Spinal cord (tissue), 10 donors: Measurements from ENCODE around the gene RYK. TPM values are rescaled to one million over a fixed set of nuclear protein-coding genes. Genes with fewer than 3 reads are reported as not detected.
A peak's percentile ranks its signal among the peaks of the same experiment; 100 is the strongest.

Experiments
- DNase-seq, 6 donors: peaks; one replicate each; pipeline versions ENCODE4 v3.0.0 to v3.0.0-alpha.2; 2013 to 2015; ENCODE audit warnings: low spot score in 6 of 6, low read depth in 4 of 6
- H3K27ac ChIP-seq: one replicate; pipeline ENCODE4 v1.5.1; 2013; ENCODE audit warnings: low read depth, low read length, control low read depth
- H3K27me3 ChIP-seq: one replicate; pipeline ENCODE4 v1.6.1; 2013; ENCODE audit warnings: low read length; ENCODE audit not compliant: control insufficient read depth, insufficient read depth
- H3K36me3 ChIP-seq: one replicate; pipeline ENCODE4 v1.6.1; 2013; ENCODE audit warnings: low read length; ENCODE audit not compliant: control insufficient read depth, insufficient read depth
- H3K4me1 ChIP-seq: one replicate; pipeline ENCODE4 v1.6.1; 2013; ENCODE audit warnings: low read length; ENCODE audit not compliant: control insufficient read depth, insufficient read depth
- H3K4me3 ChIP-seq: one replicate; pipeline ENCODE4 v1.5.1; 2013; ENCODE audit warnings: low read depth, low read length, control low read depth
- H3K9me3 ChIP-seq: one replicate; pipeline ENCODE4 v1.6.1; 2013; ENCODE audit warnings: low read length; ENCODE audit not compliant: control insufficient read depth, insufficient read depth
- WGBS: methylation state at CpG from one replicate; pipeline ENCODE4 v1.1.5; 2013; ENCODE audit warnings: missing lambda C conversion rate; ENCODE audit not compliant: insufficient coverage; 5-methylcytosine and 5-hydroxymethylcytosine counted together
- polyA plus RNA-seq, 2 donors: library from polyadenylated mRNA; unstranded; fragments of 120-200 nt; gene quantifications; one replicate each; pipeline ENCODE4 v1.2.1, GENCODE V29; 2013; ENCODE audit not compliant: insufficient read length in 2 of 2
- total RNA-seq, 2 donors: library from RNA; depleted of rRNA in 1 of 2; stranded (reverse); fragments of 120-200 nt in 1 of 2; fragments of >200 nt in 1 of 2; gene quantifications; one replicate each; pipeline versions ENCODE4 v1.2.3 to v1.2.4, GENCODE V29; 2013 to 2014
- donor health status: healthy.

Gene RYK
- total and polyA plus RNA-seq, 4 donors: 39.6 to 92.2 (median 66.2) TPM

DNA sequence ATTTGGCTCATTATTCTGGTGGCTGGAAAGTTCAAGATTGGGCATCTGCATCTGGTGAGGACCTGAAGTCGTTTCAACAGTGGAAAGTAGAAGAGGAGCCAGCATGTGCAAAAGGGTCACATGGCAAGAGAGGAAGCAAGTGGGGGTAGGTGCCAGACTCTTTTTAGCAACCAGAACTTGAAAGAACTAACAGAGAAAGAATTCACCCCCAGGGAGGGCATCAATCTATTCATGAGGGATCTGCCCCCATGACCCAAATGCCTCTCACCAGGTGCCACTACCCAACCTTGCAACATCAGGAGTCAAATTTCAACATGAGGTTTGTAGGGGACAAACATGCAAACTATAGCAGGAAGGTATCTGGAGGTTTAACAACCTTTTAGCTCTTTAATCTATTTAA is 10.3 kb upstream of the RYK start:
- H3K36me3 ChIP-seq: no peaks in the 10 kb centered on the region
- H3K27ac ChIP-seq: no peak overlapping the region
- WGBS: 40% methylated on average over 1 of the region's 1 CpG
- no peak for DNase-seq
- H3K9me3 ChIP-seq: no peaks in the 10 kb centered on the region
- no peaks in the 10 kb centered on the region for H3K27me3 ChIP-seq
- no peak overlapping the region for H3K4me3 ChIP-seq
- H3K4me1 ChIP-seq: no peaks in the 10 kb centered on the region

DNA sequence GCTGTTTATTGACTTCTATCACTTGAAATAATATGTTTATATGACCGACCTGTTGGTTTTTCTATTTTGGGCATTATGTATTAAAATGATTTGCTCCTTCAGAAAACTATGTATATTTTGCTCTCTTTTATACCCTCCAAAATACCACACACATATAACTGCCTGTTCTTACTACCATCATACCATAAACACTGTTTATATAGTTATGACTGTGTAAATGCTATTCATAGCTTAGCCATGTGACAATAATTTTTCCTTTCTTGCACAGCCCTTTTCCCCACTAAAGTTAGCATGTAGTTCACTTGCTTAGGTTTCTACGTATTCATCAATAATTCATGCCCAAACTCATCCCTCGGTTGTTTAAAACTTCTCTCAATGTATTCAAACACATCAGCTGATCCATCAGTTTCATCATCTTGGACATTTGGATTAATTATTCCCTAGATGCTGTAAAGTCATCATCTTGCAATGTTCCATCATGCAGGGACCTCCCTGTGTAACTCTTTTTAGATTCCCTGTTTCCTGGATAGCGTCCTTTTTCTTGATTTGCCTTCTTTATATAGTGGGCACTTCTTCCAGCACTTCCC is 8.2 kb upstream of the RYK start:
- H3K27ac ChIP-seq: no peak overlapping the region
- no peak for DNase-seq
- no peak overlapping the region for H3K4me3 ChIP-seq
- no peaks in the 10 kb centered on the region for H3K36me3 ChIP-seq
- H3K4me1 ChIP-seq: no peaks in the 10 kb centered on the region
- H3K9me3 ChIP-seq: no peaks in the 10 kb centered on the region
- no peaks in the 10 kb centered on the region for H3K27me3 ChIP-seq
- 100% methylated on average over 2 of the region's 4 CpGs for whole genome bisulfite sequencing

DNA sequence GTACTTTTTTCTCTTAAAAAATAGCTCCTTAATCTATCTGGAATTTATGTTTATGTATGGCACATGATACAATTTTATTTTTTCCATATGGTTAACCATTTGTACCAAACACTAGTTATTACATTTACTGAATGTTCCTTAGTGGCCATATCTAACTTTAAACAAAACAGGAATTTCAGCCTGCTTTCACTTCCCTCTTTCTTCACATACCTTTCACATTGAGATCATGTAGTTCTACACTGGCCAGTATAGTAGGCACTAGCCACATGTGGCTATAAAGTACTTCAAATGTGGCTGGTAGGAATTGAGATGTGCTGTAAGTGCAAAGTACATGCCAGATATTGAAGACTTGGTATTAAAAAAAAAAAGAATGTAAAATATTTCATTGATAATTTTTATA is 4.7 kb upstream of the RYK start:
- Histone ChIP-seq H3K9me3 (no peaks in the 10 kb centered on the region), H3K27ac (no peak overlapping the region), H3K27me3 (no peaks in the 10 kb centered on the region), H3K36me3 (no peaks in the 10 kb centered on the region), H3K4me3 (no peak overlapping the region), H3K4me1 (peaks cover 7% of the 10 kb centered on the region)
- no peak for DNase-seq

DNA sequence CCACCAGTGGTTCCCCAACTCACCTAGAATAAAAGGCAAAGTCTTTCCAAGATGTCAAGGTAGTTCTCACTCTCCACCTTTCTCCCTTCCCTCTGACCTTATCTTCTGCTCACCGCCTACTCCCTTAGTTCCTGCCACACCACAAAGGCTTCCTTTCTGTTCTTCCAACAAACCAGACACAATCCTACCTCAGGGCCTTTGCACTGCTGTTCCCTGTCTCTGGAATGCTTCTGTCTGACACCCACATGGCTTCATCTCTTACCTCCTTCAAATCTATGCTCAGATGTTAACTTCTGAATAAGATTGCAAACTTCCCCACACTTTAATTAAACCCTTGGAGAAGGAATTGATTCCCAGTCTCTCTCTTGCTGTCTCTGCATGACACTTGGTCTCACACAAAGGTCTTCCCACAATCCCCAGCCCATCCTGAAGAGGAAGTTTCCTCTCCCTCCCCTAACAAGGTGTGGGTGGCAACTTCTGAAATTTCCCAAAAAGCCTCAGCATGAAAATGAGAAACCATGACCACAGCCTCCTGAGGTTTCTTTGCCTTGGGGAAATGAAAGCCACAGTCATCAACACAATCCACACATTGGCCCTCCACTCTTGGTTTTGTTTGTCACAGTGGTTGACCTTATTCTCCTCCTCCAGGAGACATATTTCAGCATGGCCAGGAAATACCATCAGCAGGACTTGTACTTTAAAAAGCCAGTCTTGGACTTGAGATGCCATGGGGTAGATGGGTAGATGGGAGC is 3.0 kb upstream of the RYK start:
- no peaks in the 10 kb centered on the region for H3K9me3 ChIP-seq
- no peaks in the 10 kb centered on the region for H3K27me3 ChIP-seq
- 89% methylated on average over 1 of the region's 1 CpG for WGBS
- no peaks in the 10 kb centered on the region for H3K36me3 ChIP-seq
- no peak overlapping the region for H3K4me3 ChIP-seq
- H3K27ac ChIP-seq: no peak overlapping the region
- peaks cover 7% of the 10 kb centered on the region for H3K4me1 ChIP-seq
- DNase-seq: no peak

DNA sequence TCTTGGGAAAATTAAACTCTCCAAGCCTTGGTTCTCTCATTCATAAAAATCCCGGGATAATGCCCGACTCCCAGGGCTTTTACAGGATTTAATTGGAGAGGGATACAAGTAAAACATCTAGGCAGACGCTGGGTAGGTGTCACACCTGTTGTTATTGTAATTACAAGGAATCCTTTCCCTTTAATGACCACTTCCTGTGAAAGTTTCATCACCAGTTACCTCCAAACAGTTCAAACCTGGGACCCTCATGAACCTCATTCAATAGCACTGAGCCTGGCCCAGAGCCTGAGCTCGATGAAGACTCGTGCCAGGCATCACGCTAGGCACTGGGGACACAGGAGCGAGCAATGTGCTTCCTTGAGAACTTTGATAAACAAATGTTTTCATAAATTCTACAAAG is 2.1 kb upstream of the RYK start:
- Histone ChIP-seq H3K4me1 (peaks cover 11% of the 10 kb centered on the region), H3K9me3 (no peaks in the 10 kb centered on the region), H3K36me3 (no peaks in the 10 kb centered on the region), H3K4me3 (no peak overlapping the region), H3K27ac (no peak overlapping the region), H3K27me3 (no peaks in the 10 kb centered on the region)
- WGBS: 85% methylated on average over 3 of the region's 7 CpGs
- DNase-seq: no peak

DNA sequence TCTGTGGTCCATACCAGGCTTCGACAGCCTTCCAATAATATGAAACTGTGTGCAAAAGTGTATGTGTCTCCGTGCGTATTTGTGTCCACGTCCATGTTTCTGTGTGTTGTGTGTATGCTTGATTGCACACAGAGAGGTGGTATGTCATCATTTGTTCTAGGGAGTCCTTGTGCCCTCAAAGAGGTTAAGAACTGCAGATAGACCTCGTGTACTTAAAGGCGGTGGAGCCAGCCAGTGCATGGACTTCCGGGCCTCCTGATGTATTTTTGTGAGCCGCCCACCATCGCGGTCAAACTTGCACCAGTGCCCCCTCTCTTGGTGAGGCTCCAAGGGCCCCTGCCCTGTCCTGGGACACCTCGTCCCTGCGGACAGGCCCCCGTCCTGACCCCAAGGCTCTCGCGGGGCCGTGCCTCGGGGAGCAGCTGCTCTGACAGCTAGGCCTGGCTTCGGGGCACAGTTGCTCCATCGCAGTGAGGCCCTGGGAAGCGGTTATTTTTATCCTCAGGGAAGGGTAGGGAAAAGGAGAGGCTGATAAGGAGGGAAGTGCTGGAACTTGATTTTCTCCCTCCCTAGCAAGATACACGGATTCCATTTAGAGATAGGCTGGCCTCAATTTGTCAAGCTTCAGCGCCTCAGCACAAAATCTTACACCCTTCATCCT is 1.2 kb upstream of the RYK start:
- peaks cover 11% of the 10 kb centered on the region for H3K4me1 ChIP-seq
- DNase-seq: no peak
- no peaks in the 10 kb centered on the region for H3K27me3 ChIP-seq
- H3K36me3 ChIP-seq: no peaks in the 10 kb centered on the region
- 63% methylated on average over 18 of the region's 22 CpGs for WGBS
- H3K9me3 ChIP-seq: no peaks in the 10 kb centered on the region
- H3K4me3 ChIP-seq: no peak overlapping the region
- H3K27ac ChIP-seq: no peak overlapping the region

DNA sequence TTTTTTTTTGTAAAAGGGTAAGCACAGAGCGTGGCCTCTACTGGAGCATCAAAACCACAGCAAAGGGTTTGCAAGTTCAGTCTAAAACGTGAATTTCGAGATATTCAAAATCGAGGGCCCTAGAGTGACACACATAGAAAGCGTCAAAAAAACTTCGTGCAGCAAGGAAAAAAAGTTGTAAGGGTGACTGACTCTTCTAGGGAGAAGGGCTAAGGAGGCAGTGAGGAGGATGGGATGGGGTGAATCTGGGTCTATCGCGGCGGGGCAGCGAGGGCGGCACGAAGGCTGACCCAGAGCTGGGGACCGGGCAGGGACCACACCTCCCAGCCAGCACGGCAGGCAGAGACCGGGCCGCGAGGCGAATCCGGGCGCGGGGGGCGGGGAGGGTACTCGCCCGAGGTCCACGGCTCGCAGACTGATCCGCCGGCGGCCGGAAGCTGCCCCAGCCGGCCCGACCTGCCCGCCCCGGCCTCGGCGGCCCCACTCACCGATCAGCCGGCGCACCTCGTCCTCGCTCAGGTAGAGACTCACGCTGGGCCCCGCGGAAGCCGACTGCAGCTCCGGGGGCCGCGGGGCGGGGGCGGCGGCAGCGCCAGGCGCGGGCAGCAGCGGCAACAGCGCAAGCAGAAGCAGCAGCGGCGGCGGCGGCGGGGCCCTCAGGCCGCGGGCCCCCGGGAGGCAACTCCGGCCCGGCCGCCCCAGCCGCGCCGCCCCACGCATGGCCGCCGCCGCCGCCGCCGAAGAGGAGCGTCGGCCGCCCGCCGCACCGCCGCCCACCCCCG is 533 bp downstream of the RYK start:
- Histone ChIP-seq H3K4me3 (peak overlapping the region; percentile 62), H3K4me1 (peaks cover 11% of the 10 kb centered on the region), H3K9me3 (no peaks in the 10 kb centered on the region), H3K36me3 (no peaks in the 10 kb centered on the region), H3K27ac (peak overlapping the region; percentile 69), H3K27me3 (no peaks in the 10 kb centered on the region)
- peak; percentile 12 to 67 (median 23) for DNase-seq
- under 1% methylated on average over 85 of the region's 85 CpGs for WGBS

DNA sequence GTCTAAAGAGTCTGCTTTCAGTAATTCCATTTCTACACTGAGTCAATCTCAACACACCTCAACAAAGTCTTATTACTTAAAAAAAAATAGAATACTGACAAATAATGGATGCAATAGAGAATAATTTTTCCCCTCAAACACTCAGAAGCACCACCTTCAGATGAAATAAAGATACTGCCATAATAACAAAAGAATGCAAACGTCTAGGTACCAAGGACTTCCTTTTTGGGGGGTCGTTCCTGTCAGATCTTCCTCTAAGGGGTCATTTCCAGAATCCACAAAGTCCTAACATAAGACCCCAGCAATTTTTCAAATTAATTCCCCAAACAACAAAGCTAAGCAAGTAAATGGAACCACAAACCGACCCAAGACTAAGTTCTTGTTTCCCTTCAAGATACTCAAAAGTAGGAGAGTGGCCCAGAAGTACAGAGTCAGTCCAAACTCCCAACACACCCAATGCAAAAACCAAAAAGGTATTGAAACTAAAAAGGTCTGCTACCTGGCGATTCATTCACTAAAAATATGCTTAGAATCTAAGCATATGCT is 1.3 kb downstream of the RYK start:
- peaks cover 11% of the 10 kb centered on the region for H3K4me1 ChIP-seq
- H3K27ac ChIP-seq: peak overlapping the region; percentile 69
- peak overlapping the region; percentile 62 for H3K4me3 ChIP-seq
- no peaks in the 10 kb centered on the region for H3K27me3 ChIP-seq
- peak in 1 of 6 donors; percentile 7 for DNase-seq
- WGBS: 0% methylated on average over 3 of the region's 4 CpGs
- no peaks in the 10 kb centered on the region for H3K36me3 ChIP-seq
- H3K9me3 ChIP-seq: no peaks in the 10 kb centered on the region

DNA sequence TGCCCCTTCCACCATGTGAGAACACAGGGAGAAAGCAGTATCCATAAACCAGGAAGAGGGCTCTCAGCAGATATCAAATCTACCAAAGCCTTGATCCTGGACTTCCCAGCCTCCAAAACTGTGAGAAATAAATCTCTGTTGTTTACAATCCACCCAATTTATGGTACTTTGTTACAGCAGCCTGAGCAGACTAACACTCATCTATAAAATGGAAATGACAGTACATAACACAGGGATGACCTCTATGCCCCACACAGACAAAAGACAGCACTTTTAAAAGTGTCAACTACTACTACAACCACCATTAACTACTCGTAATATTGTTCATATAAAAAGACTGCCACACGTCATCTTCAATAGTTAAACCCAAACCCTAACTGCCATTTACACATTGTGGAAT is 5.7 kb downstream of the RYK start:
- 78% methylated on average over 2 of the region's 2 CpGs for WGBS
- no peaks in the 10 kb centered on the region for H3K27me3 ChIP-seq
- peaks cover 4% of the 10 kb centered on the region for H3K4me1 ChIP-seq

More for the DNA sequence above, 5.7 kb downstream of the RYK start:
- Histone ChIP-seq H3K9me3 (no peaks in the 10 kb centered on the region), H3K4me3 (no peak overlapping the region), H3K27ac (no peak overlapping the region), H3K36me3 (no peaks in the 10 kb centered on the region)
- no peak for DNase-seq
